Measurements from ENCODE around the gene TRERF1.

- TF ChIP-seq POLR2A (IDR thresholded peaks at IDR 0.05; ENCODE audit: low read length) (no peak), GATA1 (IDR thresholded peaks at IDR 0.05; ENCODE audit: low read depth, low read length) (no peak)
Measured at GRCh38 chr6:42443312-42444060, 8.2 kb downstream of the TRERF1 start.
